GM21367 (cell line): ENCODE results near the gene SPACA4.

Source experiments
- ATAC-seq: cut with Tn5 transposase; IDR thresholded peaks from one replicate; pipeline ENCODE4 v1.9.1; 2021; ENCODE audit not compliant: unreplicated experiment

Gene SPACA4

DNA sequence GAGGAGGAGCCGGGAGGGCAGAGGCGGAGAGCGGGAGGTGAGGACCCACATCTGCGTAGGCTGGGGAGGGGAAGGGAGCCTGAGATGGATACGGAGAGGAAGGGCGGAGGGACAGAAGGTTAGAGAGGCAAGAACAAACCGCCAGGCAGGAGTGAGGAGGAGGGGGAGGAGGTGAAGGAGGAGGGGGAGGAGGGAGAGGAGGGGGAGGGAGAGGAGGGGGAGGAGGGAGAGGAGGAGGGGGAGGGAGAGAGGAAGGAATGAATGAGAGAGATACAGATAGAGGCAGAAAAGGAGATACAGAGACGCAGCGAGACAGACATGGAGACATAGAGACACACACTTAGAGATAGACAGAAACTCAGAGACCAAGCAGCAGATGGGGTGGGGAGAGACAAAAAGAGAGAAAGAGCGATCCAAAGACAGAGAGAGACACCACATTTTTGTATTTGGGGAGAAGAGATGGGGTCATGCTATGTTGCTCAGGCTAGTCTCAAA lies 40.2 kb downstream of the SPACA4 start:
- no peak for ATAC-seq

DNA sequence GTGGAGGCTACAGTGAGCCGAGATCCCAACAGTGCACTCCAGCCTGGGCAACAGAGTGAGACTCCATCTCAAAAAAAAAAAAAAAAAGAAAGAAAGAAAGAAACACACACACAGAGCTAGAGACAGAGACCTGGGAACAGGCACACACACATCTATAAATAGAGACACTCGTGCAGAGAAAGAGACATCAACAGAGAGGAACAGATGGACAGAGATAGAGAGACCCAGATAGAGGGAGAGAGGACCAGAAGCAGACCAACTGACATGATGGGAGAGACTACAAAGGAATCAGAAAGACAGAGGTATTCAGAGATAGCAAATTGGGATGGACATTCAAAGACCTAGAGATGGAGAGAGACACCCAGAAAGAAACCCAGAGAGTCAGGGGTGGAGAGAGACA lies 41.6 kb downstream of the SPACA4 start:
- ATAC-seq = no peak

DNA sequence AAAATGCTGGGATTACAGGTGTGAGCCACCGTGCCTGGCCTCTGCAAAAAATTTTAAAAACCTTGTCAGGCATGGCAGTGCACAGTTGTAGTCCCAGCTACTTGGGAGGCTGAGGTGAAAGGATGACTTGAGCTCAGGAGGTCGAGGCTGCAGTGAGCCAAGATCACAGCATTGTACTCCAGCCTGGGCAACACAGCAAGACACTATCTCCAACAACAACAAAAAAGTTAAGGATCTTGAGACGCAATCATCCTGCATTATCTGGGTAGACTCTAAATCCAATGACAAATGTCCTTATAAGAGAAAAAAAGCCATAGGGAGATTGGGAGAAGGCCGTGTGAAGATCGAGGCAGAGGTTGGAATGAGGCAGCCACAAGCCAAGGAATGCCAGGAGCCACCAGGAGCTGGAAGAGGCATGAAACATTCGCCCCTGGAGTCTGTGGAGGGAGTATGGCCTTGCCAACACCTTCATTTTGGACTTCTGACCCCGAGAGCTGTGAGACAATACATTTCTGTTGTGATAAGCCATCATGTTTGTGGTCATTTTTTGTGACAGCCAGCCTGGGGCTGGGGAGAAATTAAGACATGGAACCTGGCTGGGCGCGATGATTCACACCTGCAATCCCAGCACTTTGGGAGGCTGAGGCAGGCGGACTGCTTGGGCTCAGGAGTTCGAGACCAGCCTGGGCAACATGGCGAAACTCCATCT lies 44.6 kb downstream of the SPACA4 start:
- ATAC-seq = no peak

DNA sequence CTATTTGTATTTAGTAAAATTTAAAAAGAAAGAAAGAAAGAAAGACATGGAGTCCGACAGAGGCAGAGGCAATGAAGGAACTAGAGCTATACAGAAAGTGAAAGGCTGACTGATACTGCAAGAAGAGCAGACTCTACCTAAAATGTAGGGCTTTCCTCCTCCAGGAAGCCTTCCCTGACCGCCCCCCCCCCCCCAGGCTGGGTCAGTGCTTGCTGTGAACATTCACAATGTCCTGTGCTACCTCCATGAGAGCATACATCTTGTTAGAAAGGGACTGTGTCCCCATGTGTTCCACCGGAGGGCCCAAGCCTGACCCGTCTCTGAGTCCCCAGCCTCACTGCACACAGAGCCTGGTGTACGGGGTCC lies 45.1 kb downstream of the SPACA4 start:
- no peak for ATAC-seq

- ATAC-seq = no peak
Measured at GRCh38 chr19:48654299-48655059, 47.9 kb downstream of the SPACA4 start.

DNA sequence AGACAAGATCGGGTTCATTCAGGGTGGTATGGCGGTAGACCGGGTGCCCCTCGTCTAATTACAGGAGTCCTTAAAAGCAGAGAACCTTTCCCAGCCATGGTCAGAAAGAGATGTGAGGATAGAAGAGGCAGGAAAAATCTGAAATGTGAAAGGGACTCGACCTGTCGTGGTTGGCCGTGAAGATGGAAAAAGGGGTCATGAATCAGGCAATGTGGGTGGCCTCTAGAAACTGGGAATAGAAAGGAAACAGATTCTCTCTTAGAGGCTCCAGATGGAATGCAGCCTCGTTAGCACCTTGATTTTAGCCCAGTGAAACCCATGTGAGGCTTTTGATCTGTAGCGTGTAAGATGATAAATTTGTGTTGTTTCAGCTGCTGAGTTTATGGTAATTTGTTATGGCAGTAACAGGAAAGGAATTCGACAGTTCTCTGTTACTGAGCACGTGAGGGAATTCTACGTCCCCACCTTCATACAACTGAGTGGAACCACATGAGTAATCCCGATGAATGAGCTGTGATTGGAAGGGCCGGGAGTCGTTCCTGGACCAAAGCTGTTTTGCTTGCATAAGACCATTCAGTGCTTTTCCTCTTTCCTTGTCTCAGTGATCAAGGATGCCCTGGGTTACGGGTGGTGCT lies 50.4 kb downstream of the SPACA4 start:
- no peak for ATAC-seq
